ENCODE measurements around the gene INTS13. TPM values are rescaled to one million over a fixed set of nuclear protein-coding genes. Genes with fewer than 3 reads are reported as not detected.
"Not testable (repeated sequence)": the region's sequence is repeated elsewhere in the genome, so short reads cannot be mapped to it uniquely, and the experiment has no call there.

The INTS13 gene
- total RNA-seq, 4 donors from 2014 or later, result 15.7 to 30.5 (median 18.4) TPM

GRCh38 chr12:26867080-26867479 lies 70.7 kb downstream of the INTS13 start:
- peaks cover 11 to 12% of the 10 kb centered on the region in 2 donors for H3K4me1 ChIP-seq
- DNase-seq, result no peak
- TF ChIP-seq POLR2A (IDR thresholded peaks at IDR 0.05), result no peak
- TF ChIP-seq CTCF (IDR thresholded peaks at IDR 0.05), result no peak
- H3K4me3 ChIP-seq (replicated peaks in 1 of 3), result no peak overlapping the region
- H3K9me3 ChIP-seq, result no peaks in the 10 kb centered on the region
- H3K36me3 ChIP-seq, result no peaks in the 10 kb centered on the region
- no peaks in the 10 kb centered on the region for H3K27me3 ChIP-seq
- WGBS, 2 donors, result 68 to 82% methylated on average over 2 of the region's 2 CpGs
- intact Hi-C loops (cut with DNase I), result no loop called here
- no peak overlapping the region for H3K27ac ChIP-seq

GRCh38 chr12:26863515-26863914 lies 74.3 kb downstream of the INTS13 start:
- intact Hi-C loops (cut with DNase I), result no loop called here
- no peak for TF ChIP-seq CTCF (IDR thresholded peaks at IDR 0.05)
- TF ChIP-seq POLR2A (IDR thresholded peaks at IDR 0.05), result no peak
- no peak overlapping the region for H3K27ac ChIP-seq
- H3K4me3 ChIP-seq (replicated peaks in 1 of 3), result no peak overlapping the region
- 63 to 67% methylated on average over 4 of the region's 4 CpGs for whole genome bisulfite sequencing, 2 donors
- no peaks in the 10 kb centered on the region for H3K36me3 ChIP-seq
- H3K4me1 ChIP-seq, result no peaks in the 10 kb centered on the region
- no peaks in the 10 kb centered on the region for H3K9me3 ChIP-seq
- DNase-seq, result no peak
- no peaks in the 10 kb centered on the region for H3K27me3 ChIP-seq

- intact Hi-C loops (cut with DNase I); H3K27ac ChIP-seq; H3K4me3 ChIP-seq (replicated peaks in 1 of 3); H3K4me1 ChIP-seq; H3K9me3 ChIP-seq; H3K36me3 ChIP-seq; H3K27me3 ChIP-seq; DNase-seq: not testable (repeated sequence)
- 94 to 96% methylated on average over 3 of the region's 3 CpGs for WGBS, 2 donors
These were observed 75.0 kb downstream of the INTS13 start for GRCh38 chr12:26862787-26863186.

GRCh38 chr12:26861690-26862089 lies 76.1 kb downstream of the INTS13 start:
- Histone ChIP-seq H3K4me1 (peaks cover 0 to 4% of the 10 kb centered on the region in 2 donors), H3K27ac (no peak overlapping the region), H3K9me3 (no peaks in the 10 kb centered on the region), H3K36me3 (no peaks in the 10 kb centered on the region), H3K4me3 (replicated peaks in 1 of 3) (no peak overlapping the region), H3K27me3 (no peaks in the 10 kb centered on the region)
- TF ChIP-seq CTCF (IDR thresholded peaks at IDR 0.05) (no peak), POLR2A (IDR thresholded peaks at IDR 0.05) (no peak)
- intact Hi-C loops (cut with DNase I), result no loop called here
- DNase-seq, result no peak
- whole genome bisulfite sequencing, 2 donors, result 98 to 100% methylated on average over 1 of the region's 1 CpG

GRCh38 chr12:26857465-26858176 lies 80.2 kb downstream of the INTS13 start:
- Histone ChIP-seq H3K9me3 (no peaks in the 10 kb centered on the region), H3K27me3 (no peaks in the 10 kb centered on the region), H3K36me3 (no peaks in the 10 kb centered on the region), H3K4me3 (replicated peaks in 1 of 3) (no peak overlapping the region), H3K27ac (no peak overlapping the region), H3K4me1 (peaks cover 0 to 4% of the 10 kb centered on the region in 2 donors)
- DNase-seq, result no peak
- 62 to 69% methylated on average over 6 of the region's 6 CpGs for WGBS, 2 donors
- intact Hi-C loops (cut with DNase I), result no loop called here
- no peak for TF ChIP-seq CTCF (IDR thresholded peaks at IDR 0.05)
- TF ChIP-seq POLR2A (IDR thresholded peaks at IDR 0.05), result no peak
